GM12878 (cell line): ENCODE data around the gene STK39.

Experiments
- ATF2 ChIP-seq: IDR thresholded peaks from 2 replicates; pipeline ENCODE4 v1.6.1; 2012; ENCODE audit warnings: low read length, inconsistent platforms
- CEBPB ChIP-seq, 2 experiments: fragments of 150-350 bp in 1 of 2; IDR thresholded peaks; 2 replicates each; pipeline ENCODE4 v1.6.1; 2012 to 2014; ENCODE audit warnings: low read depth in 2 of 2, low read length in 2 of 2, borderline replicate concordance in 1 of 2, inconsistent platforms in 1 of 2
- CTCF ChIP-seq, 3 experiments: IDR thresholded peaks in 2 of 3; conservative IDR thresholded peaks in 1 of 3; 2 replicates each; pipeline ENCODE4 v1.5.1; 2011; ENCODE audit warnings: low read depth in 3 of 3, low read length in 3 of 3, mild to moderate bottlenecking in 3 of 3, control low read depth in 2 of 3, moderate library complexity in 2 of 3, inconsistent platforms in 1 of 3, mixed read lengths in 1 of 3; ENCODE audit not compliant: control insufficient read depth in 2 of 3, insufficient read depth in 1 of 3; ENCODE audit errors: extremely low read depth in 1 of 3
- EP300 ChIP-seq, 2 experiments: fragments of 150-350 bp in 1 of 2; IDR thresholded peaks; 2 replicates each; pipeline ENCODE4 v1.6.1; 2011 to 2012; ENCODE audit warnings: low read depth in 2 of 2, low read length in 2 of 2, borderline replicate concordance in 1 of 2, improper control_type of control experiment in 1 of 2, inconsistent platforms in 1 of 2; ENCODE audit not compliant: control insufficient read depth in 1 of 2
- POLR2AphosphoS5 ChIP-seq: IDR thresholded peaks from 2 replicates; pipeline ENCODE4 v1.6.1; 2011; ENCODE audit warnings: mild to moderate bottlenecking, low read length, inconsistent platforms
- RAD21 ChIP-seq: IDR thresholded peaks from 2 replicates; pipeline ENCODE4 v1.6.1; 2011; ENCODE audit warnings: mild to moderate bottlenecking, low read depth, low read length, moderate library complexity; ENCODE audit not compliant: insufficient read depth
- RFX5 ChIP-seq: IDR thresholded peaks from 2 replicates; pipeline ENCODE4 v1.6.1; 2011; ENCODE audit warnings: low read depth, low read length, improper control_type of control experiment
- ZNF592 ChIP-seq: fragments of 450-650 bp; IDR thresholded peaks from 2 replicates; pipeline ENCODE4 v1.6.1; 2017; ENCODE audit warnings: mild to moderate bottlenecking, moderate library complexity

- no peak for TF ChIP-seq CEBPB (IDR thresholded peaks at IDR 0.05; ENCODE audit: borderline replicate concordance in 1 of 2, low read depth in 2 of 2, low read length in 2 of 2)
- TF ChIP-seq RAD21: no peak
- no peak for TF ChIP-seq EP300 (IDR thresholded peaks at IDR 0.05; ENCODE audit: borderline replicate concordance in 1 of 2, control insufficient read depth in 1 of 2, low read depth in 2 of 2, low read length in 2 of 2)
- TF ChIP-seq CTCF (IDR thresholded peaks at IDR 0.05 in 2 of 3, conservative IDR thresholded peaks at IDR 0.05 in 1 of 3; ENCODE audit: control insufficient read depth in 2 of 3, extremely low read depth in 1 of 3, insufficient read depth in 1 of 3, low read depth in 3 of 3, low read length in 3 of 3): no peak
- no peak for TF ChIP-seq ZNF592
- TF ChIP-seq RFX5: no peak
- no peak for TF ChIP-seq POLR2AphosphoS5
- TF ChIP-seq ATF2: no peak
Measured at GRCh38 chr2:168091986-168092385, 155.4 kb downstream of the STK39 start.
